HG03060 (cell line): ENCODE results near the gene OTOP3.

Source experiments
- ATAC-seq: cut with Tn5 transposase; IDR thresholded peaks from one replicate; pipeline ENCODE4 v1.9.1; 2021; ENCODE audit warnings: low read depth, moderate number of reproducible peaks; ENCODE audit not compliant: unreplicated experiment

The OTOP3 gene

GRCh38 chr17:74916851-74917199, 18.9 kb upstream of the OTOP3 start:
- ATAC-seq = no peak

DNA sequence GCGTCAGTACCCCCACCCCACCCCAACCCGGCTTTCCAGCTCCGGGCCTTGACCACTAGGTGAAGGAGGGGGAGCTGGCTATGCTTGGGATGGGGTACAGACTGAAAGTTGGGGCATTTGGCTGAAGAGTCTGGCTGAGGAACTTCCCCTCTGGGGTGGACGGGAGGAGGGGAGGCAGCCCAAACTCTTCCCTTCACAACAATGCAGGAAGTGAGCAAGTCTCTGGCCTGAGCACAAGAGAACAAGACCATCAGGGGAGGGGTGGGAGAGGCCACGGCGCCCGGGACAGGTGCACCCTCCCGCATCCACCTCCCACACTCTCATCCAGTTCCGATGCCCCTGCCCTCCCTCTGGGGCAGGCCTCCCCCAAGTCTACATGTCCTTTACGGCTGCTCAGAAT, 18.3 kb upstream of the OTOP3 start:
- ATAC-seq = no peak

DNA sequence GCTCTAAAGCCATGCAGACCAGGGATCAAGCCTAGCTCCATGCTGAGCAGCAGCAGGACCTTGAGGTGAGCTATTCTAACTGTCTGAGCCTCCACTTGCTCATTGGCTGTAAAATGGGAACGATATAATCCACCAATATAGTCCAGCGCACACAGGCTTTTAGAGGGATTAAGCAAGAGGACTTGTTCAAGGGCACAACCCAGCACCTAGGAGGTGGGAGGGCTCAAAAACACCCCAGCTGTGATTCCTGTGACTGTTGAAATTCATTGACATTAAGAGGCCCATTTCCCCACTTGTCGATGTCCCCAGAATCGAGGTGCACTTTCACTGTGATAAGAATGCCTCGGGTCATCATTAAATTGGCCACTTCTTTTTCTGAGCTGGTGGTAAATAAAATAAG, 16.8 kb upstream of the OTOP3 start:
- ATAC-seq = no peak

DNA sequence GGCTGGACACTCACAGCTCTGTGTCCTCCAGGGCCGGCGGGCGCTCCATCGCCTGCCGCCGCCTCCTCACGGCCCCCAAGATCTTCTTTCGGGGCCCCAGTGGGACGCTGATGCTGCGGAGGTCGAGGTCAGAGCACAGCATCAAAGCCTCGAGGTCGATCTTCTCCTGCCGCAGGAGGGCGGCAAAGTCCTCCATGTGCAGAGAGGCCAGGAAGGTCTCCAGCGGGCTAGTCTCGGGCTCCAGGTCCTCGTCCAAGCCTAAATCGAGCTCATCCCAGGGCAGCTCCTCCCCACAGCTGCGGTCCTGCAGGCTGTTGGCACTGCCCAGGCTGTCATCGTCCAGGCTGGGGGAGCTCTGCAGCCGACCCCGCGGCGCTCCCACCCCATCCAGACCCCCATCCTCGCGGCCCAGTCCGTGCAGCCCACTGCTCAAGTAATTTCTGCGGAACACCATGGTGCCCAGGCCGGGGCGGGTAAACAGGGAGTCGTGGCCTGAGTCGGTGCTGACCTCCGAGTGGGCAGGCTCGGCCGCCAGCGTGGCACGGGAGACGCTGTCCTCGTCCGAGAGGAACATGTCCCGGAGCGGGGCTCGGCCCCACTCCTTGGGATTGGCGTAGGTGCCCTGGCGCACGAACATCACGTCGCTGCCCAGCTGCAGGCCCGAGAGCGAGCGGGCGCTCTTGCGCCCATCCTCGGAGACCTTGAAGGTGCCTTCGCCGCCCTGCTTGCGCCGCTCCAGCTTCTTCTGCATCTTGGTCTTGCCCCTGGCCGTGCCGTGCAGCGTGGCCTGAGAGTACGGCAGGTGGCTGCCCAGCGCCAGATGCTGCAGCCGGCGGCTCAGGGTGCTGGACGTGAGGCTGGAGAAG, 16.0 kb upstream of the OTOP3 start:
- no peak for ATAC-seq

GRCh38 chr17:74920306-74920620, 15.4 kb upstream of the OTOP3 start:
- no peak for ATAC-seq

DNA sequence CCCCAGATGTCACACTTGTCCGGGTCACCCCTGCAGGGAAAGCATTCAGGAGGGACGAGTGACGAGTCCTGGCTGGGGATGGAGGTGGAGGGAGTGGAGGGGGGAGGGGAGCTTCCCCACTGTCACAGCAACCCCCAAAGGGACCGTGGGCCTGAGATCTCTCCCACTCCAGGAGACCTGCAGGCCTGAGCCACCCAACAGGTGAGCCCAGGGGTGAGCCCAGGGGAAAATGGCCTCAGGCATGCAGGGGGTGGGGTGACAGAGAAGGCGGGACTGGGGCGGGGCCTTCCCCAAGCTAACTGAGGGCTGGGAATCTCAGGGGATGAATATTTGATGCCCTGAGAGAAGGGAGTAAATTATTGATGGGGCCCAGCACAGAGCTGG, 15.1 kb upstream of the OTOP3 start:
- no peak for ATAC-seq

DNA sequence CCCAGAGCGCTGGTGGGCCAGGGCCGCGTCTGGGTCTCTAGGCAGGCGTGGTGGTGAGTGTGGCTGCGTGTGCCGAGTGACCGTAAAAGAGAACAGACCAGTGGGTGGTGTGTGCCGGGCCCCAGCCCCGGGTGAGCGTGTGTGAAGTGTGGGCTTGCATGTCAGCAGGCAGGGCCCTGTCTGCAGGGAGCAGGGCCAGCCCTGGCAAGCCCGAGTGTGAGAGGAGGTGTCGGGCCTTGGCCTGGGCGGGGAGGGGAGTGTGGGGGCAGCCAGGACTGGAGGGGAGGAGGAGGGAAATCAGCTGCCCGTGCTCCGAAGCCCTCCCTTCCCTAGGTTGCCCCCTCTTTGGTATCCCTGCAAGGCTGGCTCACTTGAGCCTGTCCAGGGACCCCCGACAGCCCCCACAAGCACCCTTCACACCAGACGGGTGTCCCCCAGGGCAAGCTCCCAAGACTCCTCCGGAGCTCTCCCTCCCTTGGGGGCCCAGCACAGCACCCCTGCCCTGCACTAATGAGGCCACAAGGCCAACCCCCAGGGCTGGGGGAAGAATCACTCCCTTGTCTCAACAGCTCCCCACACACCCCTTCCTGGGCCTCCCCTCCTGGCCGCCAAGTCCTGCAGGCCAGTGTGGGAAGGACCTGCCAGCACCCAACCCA, 14.5 kb upstream of the OTOP3 start:
- ATAC-seq = no peak

GRCh38 chr17:74921769-74922168, 13.9 kb upstream of the OTOP3 start:
- ATAC-seq = no peak

DNA sequence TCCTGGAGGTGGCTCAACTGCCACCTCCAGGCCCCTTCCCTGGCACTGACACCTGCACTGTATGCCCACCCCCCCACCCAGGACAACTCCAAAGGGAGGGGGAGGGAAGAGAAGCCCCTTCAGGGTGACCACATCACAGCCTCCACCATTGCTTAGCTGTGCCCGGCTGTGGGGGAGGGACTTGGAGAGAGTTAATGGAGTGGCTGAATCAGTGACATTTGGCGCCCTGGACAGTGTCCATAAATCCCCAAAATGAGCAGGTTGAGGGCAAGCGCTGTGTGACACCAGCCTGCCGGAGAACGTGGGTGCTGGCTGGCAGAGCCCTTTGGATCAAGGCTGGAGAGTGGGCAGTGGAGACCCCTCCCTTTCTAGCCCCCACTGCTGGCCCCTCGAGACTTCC, 13.5 kb upstream of the OTOP3 start:
- ATAC-seq = no peak

- no peak for ATAC-seq
Observed at GRCh38 chr17:74922694-74923537, 12.8 kb upstream of the OTOP3 start, which contains the start of gene USH1G. TSS of gene USH1G (minus strand) at chr17:74923255. CDS start at chr17:74923073, 182 bp downstream.

GRCh38 chr17:74923538-74924249, 12.0 kb upstream of the OTOP3 start:
- ATAC-seq = no peak

- ATAC-seq = no peak
Observed at GRCh38 chr17:74924250-74924948, 11.3 kb upstream of the OTOP3 start, which contains the start of gene OTOP2. TSS of gene OTOP2 (plus strand) at chr17:74924273. CDS start at chr17:74924633, 360 bp downstream.

DNA sequence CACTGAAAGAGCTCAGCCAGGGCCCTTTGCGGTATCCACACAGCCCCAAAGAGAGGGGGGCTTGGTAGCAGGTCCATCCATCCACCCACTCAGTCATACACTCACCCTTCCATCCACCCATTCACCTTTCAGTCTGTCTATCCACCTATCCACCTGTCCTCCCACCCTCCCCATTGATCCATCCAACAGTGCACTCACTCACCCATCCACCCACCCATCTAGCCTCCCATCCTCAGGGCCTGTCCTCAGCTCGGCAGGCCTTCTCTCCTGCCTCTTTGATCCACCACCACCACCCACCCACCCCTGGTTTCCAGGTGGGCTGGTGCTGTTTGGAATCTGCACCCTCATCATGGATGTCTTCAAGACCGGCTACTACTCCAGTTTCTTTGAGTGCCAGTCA, 10.5 kb upstream of the OTOP3 start:
- ATAC-seq = no peak

DNA sequence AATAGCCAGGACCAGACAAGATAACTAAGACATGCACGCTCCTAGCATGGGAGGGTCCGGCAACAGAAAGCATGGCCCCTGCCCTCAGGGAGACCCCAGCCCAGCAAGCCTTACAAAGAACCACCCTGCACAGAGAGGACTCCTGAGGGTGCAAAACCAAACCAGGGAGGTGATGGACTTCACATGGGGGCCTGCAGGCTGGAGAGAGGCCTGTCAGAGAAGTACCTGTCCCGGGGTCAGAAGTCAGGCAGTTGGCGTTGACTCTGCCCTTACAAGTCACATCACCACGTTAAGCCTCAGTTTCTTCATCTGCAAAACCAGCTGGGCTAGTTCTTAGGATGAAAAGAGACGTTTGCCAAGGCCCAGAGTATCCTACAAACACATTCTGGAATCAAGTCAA, 6.9 kb upstream of the OTOP3 start:
- ATAC-seq = no peak

GRCh38 chr17:74930535-74931036, 5.1 kb upstream of the OTOP3 start:
- no peak for ATAC-seq

DNA sequence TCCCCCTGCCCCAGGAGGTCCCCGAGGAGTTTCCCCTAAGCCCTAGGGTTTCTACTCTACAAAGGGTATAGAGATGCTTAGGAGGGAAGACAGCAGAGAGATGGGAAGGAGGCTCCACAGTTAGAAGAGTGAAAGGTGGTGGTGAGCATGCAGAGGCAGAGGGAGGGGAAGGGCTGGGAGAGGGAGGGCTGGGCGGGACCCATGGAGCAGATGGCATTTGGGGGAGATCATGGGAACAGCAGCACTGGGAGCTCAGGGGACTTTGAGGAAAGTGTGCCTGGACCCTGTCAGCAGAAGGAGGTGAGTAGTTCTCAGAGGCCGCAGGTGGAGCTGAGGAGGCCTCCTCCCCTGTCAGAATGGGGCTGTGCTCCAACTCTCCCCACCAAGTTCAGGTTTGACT, 650 bp upstream of the OTOP3 start:
- ATAC-seq = no peak

DNA sequence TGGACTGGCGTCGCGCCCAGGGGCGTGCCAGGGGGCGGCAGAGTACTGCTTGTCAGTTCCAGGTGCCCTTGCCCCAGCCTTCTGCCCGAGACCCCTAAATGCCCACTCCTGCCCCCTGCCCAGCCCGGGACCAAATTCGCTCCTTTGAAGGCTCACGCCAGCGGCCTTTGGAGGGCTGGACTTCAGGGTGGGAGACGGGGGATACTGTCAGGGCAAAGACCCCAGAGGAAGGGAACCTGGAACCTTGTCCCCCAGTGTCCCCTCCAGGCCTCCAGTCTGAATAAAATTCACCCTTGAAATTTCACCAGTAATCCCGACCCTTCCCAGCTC, 737 bp downstream of the OTOP3 start:
- no peak for ATAC-seq

DNA sequence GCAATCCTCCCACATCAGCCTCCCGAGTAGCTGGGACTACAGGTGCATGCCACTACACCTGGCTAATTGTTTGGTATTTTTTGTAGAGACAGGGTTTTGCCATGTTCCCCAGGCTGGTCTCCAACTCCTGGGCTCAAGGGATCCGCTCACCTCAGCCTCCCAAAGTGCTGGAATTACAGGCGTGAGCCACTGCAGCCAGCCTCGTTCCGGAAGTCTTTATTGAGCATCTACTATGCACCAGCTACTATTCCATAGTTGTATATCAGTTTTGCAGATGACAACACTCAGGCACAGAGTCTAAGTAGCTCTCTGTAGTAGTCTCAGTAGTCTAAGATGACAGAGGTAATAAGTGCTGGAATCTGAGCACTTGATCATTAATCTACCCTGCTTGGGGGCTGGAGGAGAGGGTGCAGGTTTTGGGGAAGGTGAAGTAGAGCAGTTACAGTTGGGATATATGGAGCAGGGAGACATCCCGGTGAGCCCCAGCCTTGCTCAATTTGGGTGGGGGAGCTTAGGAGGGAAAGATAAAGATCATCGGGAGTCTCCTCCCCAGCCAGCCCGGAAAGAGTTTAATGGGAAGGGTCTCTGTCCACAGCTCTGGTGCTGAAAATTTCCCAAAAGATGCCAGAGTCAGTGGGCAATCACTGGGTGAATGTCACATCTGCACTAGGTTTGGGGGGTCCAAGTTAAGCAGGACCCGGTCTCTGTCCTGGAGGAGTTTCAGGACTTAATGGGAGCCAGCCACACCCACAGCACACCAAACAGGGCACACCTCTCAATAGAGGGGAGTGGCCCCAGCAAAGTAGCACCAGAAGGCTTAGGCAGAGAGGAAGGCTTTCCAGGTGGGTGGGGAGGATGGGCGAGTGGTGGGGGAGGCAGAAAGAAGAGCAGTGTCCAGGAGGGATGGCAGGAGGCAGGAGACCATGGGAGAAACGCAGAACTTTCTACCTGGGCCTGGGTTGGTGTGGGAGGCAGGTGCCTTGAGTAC, 1.7 kb downstream of the OTOP3 start:
- ATAC-seq = no peak
